ENCODE measurements around the gene MPDZ. TPM values are rescaled to one million over a fixed set of nuclear protein-coding genes. Genes with fewer than 3 reads are reported as not detected.

Gene MPDZ
- total RNA-seq, 3 donors from 2014 or later (not counting 1 experiment from before 2014, with no cell fraction given) = not detected

- intact Hi-C loops (cut with micrococcal nuclease) = no loop called here
- Histone ChIP-seq H3K27ac (ENCODE audit: low read length) (no peak overlapping the region), H3K36me3 (ENCODE audit: control insufficient read depth, insufficient read depth, low read length) (no peaks in the 10 kb centered on the region), H3K4me3 (ENCODE audit: low read length) (no peak overlapping the region), H3K9me3 (ENCODE audit: control insufficient read depth, insufficient read depth, low read length) (no peaks in the 10 kb centered on the region), H3K27me3 (ENCODE audit: control insufficient read depth, insufficient read depth, low read length) (peaks cover 6% of the 10 kb centered on the region), H3K4me1 (ENCODE audit: control insufficient read depth, insufficient read depth, low read length) (no peaks in the 10 kb centered on the region)
- Mint-ChIP-seq H3K4me1 (no peaks in the 10 kb centered on the region), H3K27ac (no peak overlapping the region), H3K27me3 (ENCODE audit: low read depth in 2 of 2) (peaks cover 7 to 8% of the 10 kb centered on the region in 2 donors), H3K4me3 (no peak overlapping the region), H3K9me3 (peaks cover 6 to 13% of the 10 kb centered on the region in 2 donors), H3K36me3 (peaks cover 7% of the 10 kb centered on the region)
- no peak for ATAC-seq
- no peak for DNase-seq
- TF ChIP-seq CTCF (IDR thresholded peaks at IDR 0.05) = no peak
- WGBS (ENCODE audit: insufficient coverage) = 100% methylated on average over 1 of the region's 5 CpGs
These were observed 2.0 kb upstream of the MPDZ start for GRCh38 chr9:13281356-13282016.

GRCh38 chr9:13278368-13279246 lies 885 bp downstream of the MPDZ start:
- H3K9me3 ChIP-seq (ENCODE audit: control insufficient read depth, insufficient read depth, low read length) = no peaks in the 10 kb centered on the region
- H3K36me3 ChIP-seq (ENCODE audit: control insufficient read depth, insufficient read depth, low read length) = no peaks in the 10 kb centered on the region
- H3K27me3 Mint-ChIP-seq (ENCODE audit: low read depth in 2 of 2) = peaks cover 7 to 8% of the 10 kb centered on the region in 2 donors
- H3K4me1 Mint-ChIP-seq = no peaks in the 10 kb centered on the region
- H3K27ac Mint-ChIP-seq = no peak overlapping the region
- intact Hi-C loops (cut with micrococcal nuclease) = no loop called here
- no peak overlapping the region for H3K27ac ChIP-seq (ENCODE audit: low read length)
- peaks cover 7 to 12% of the 10 kb centered on the region in 2 donors for H3K9me3 Mint-ChIP-seq
- no peaks in the 10 kb centered on the region for H3K4me1 ChIP-seq (ENCODE audit: control insufficient read depth, insufficient read depth, low read length)
- peaks cover 7% of the 10 kb centered on the region for H3K36me3 Mint-ChIP-seq
- no peak overlapping the region for H3K4me3 ChIP-seq (ENCODE audit: low read length)
- H3K4me3 Mint-ChIP-seq = no peak overlapping the region
- H3K27me3 ChIP-seq (ENCODE audit: control insufficient read depth, insufficient read depth, low read length) = peaks cover 6% of the 10 kb centered on the region
- TF ChIP-seq CTCF (IDR thresholded peaks at IDR 0.05) = no peak
- ATAC-seq (no peak), DNase-seq (no peak)
- 5% methylated on average over 51 of the region's 67 CpGs for WGBS (ENCODE audit: insufficient coverage)

GRCh38 chr9:13278023-13278367 lies 1.5 kb downstream of the MPDZ start:
- no peaks in the 10 kb centered on the region for H3K4me1 ChIP-seq (ENCODE audit: control insufficient read depth, insufficient read depth, low read length)
- no peaks in the 10 kb centered on the region for H3K36me3 ChIP-seq (ENCODE audit: control insufficient read depth, insufficient read depth, low read length)
- intact Hi-C loops (cut with micrococcal nuclease) = no loop called here
- DNase-seq = no peak
- peaks cover 7 to 8% of the 10 kb centered on the region in 2 donors for H3K27me3 Mint-ChIP-seq (ENCODE audit: low read depth in 2 of 2)
- no peak overlapping the region for H3K4me3 Mint-ChIP-seq
- no peak for ATAC-seq
- no peak overlapping the region for H3K27ac ChIP-seq (ENCODE audit: low read length)
- peaks cover 7 to 12% of the 10 kb centered on the region in 2 donors for H3K9me3 Mint-ChIP-seq
- H3K27me3 ChIP-seq (ENCODE audit: control insufficient read depth, insufficient read depth, low read length) = peaks cover 6% of the 10 kb centered on the region
- H3K27ac Mint-ChIP-seq = no peak overlapping the region
- H3K4me1 Mint-ChIP-seq = no peaks in the 10 kb centered on the region
- no peak for TF ChIP-seq CTCF (IDR thresholded peaks at IDR 0.05)
- peaks cover 7% of the 10 kb centered on the region for H3K36me3 Mint-ChIP-seq
- H3K9me3 ChIP-seq (ENCODE audit: control insufficient read depth, insufficient read depth, low read length) = no peaks in the 10 kb centered on the region
- no peak overlapping the region for H3K4me3 ChIP-seq (ENCODE audit: low read length)
- 60% methylated on average over 10 of the region's 10 CpGs for WGBS (ENCODE audit: insufficient coverage)

Measured in natural killer cell (primary cell).